SW480 (cell line): Measurements from ENCODE around the gene CNNM3.
A peak's percentile ranks its signal among the peaks of the same experiment; 100 is the strongest.
"Not testable (repeated sequence)": the region's sequence is repeated elsewhere in the genome, so short reads cannot be mapped to it uniquely, and the experiment has no call there.

Source experiments
- DNase-seq: peaks from one replicate; pipeline ENCODE4 v3.0.0-alpha.2; 2016; ENCODE audit warnings: low spot score

The CNNM3 gene

GRCh38 chr2:96816127-96816835 lies at the start of gene CNNM3:
Gene CNNM3 (plus strand): TSS chr2:96816268. CDS start chr2:96816278, 10 bp downstream.
- peak; percentile 93 for DNase-seq

- no peak for DNase-seq
Measured at GRCh38 chr2:96767135-96767871, 48.8 kb upstream of the CNNM3 start.

GRCh38 chr2:96768083-96768561 lies 47.9 kb upstream of the CNNM3 start:
- DNase-seq: no peak

GRCh38 chr2:96769814-96770213 lies 46.3 kb upstream of the CNNM3 start:
- DNase-seq: no peak

- DNase-seq: no peak
Measured at GRCh38 chr2:96770442-96771202, 45.4 kb upstream of the CNNM3 start.

GRCh38 chr2:96771796-96772618 lies 44.1 kb upstream of the CNNM3 start:
- no peak for DNase-seq

GRCh38 chr2:96772903-96773671 lies 43.0 kb upstream of the CNNM3 start:
- no peak for DNase-seq

GRCh38 chr2:96773922-96774321 lies 42.1 kb upstream of the CNNM3 start:
- DNase-seq: no peak

GRCh38 chr2:96775160-96775559 lies 40.9 kb upstream of the CNNM3 start:
- no peak for DNase-seq

GRCh38 chr2:96783388-96783787 lies 32.7 kb upstream of the CNNM3 start:
- DNase-seq: no peak

GRCh38 chr2:96787411-96787810 lies 28.7 kb upstream of the CNNM3 start:
- no peak for DNase-seq

GRCh38 chr2:96788442-96789244 lies 27.4 kb upstream of the CNNM3 start:
- no peak for DNase-seq

GRCh38 chr2:96789245-96789617 lies 26.8 kb upstream of the CNNM3 start:
- DNase-seq: no peak

- DNase-seq: no peak
Measured at GRCh38 chr2:96792772-96793749, 23.0 kb upstream of the CNNM3 start.

- DNase-seq: no peak
Measured at GRCh38 chr2:96795076-96795475, 21.0 kb upstream of the CNNM3 start.

- DNase-seq: not testable (repeated sequence)
Measured at GRCh38 chr2:96796497-96796896, 19.6 kb upstream of the CNNM3 start.

- no peak for DNase-seq
Measured at GRCh38 chr2:96797066-96797625, 18.9 kb upstream of the CNNM3 start.

GRCh38 chr2:96798733-96799622 lies 17.1 kb upstream of the CNNM3 start:
- no peak for DNase-seq
